ENCODE data around the gene RPS23. TPM values are rescaled to one million over a fixed set of nuclear protein-coding genes. Genes with fewer than 3 reads are reported as not detected.

Gene RPS23
- polyA plus RNA-seq (ENCODE audit: insufficient read length in 10 of 10) = 1,000 to 10,000 TPM; 3,087 to 3,963 (median 3,231) TPM
- long read RNA-seq, donor 1, transcript RPS23-201 (4 exons, 3,437 nt) = major isoform, 2,359 of 3,541 reads
- long read RNA-seq, donor 1, transcript RPS23-204 (3 exons, 836 nt) = minor isoform, 35 of 3,541 reads
- long read RNA-seq, donor 1, transcript RPS23-207 (2 exons, 530 nt) = minor isoform, 24 of 3,541 reads
- long read RNA-seq, donor 1, transcript RPS23-203 (3 exons, 576 nt) = minor isoform, 660 of 3,541 reads
- long read RNA-seq, donor 1, partial matches to known transcripts = 366 of 3,541 reads
- long read RNA-seq, donor 1, other reads (novel, unspliced or antisense) = 97 of 3,541 reads
- long read RNA-seq, donor 2, transcript RPS23-204 (3 exons, 836 nt) = minor isoform, 39 of 3,304 reads
- long read RNA-seq, donor 2, transcript RPS23-203 (3 exons, 576 nt) = minor isoform, 510 of 3,304 reads
- long read RNA-seq, donor 2, transcript RPS23-207 (2 exons, 530 nt) = minor isoform, 11 of 3,304 reads
- long read RNA-seq, donor 2, transcript RPS23-201 (4 exons, 3,437 nt) = major isoform, 2,132 of 3,304 reads
- long read RNA-seq, donor 2, partial matches to known transcripts = 527 of 3,304 reads
- long read RNA-seq, donor 2, other reads (novel, unspliced or antisense) = 85 of 3,304 reads
- long read RNA-seq, donor 3, partial matches to known transcripts = 0 of 8 reads
- long read RNA-seq, donor 3, other reads (novel, unspliced or antisense) = 0 of 8 reads
- long read RNA-seq, donor 4, transcript RPS23-203 (3 exons, 576 nt) = minor isoform, 440 of 2,580 reads
- long read RNA-seq, donor 4, transcript RPS23-207 (2 exons, 530 nt) = minor isoform, 13 of 2,580 reads
- long read RNA-seq, donor 4, transcript RPS23-201 (4 exons, 3,437 nt) = major isoform, 1,678 of 2,580 reads
- long read RNA-seq, donor 4, transcript RPS23-204 (3 exons, 836 nt) = minor isoform, 39 of 2,580 reads
- long read RNA-seq, donor 4, partial matches to known transcripts = 336 of 2,580 reads
- long read RNA-seq, donor 4, other reads (novel, unspliced or antisense) = 74 of 2,580 reads
- long read RNA-seq, donor 5, transcript RPS23-203 (3 exons, 576 nt) = minor isoform, 568 of 3,217 reads
- long read RNA-seq, donor 5, transcript RPS23-207 (2 exons, 530 nt) = minor isoform, 8 of 3,217 reads
- long read RNA-seq, donor 5, transcript RPS23-201 (4 exons, 3,437 nt) = major isoform, 2,181 of 3,217 reads
- long read RNA-seq, donor 5, transcript RPS23-204 (3 exons, 836 nt) = minor isoform, 46 of 3,217 reads
- long read RNA-seq, donor 5, partial matches to known transcripts = 305 of 3,217 reads
- long read RNA-seq, donor 5, other reads (novel, unspliced or antisense) = 109 of 3,217 reads
- long read RNA-seq, donor 6, transcript RPS23-204 (3 exons, 836 nt) = minor isoform, 35 of 3,955 reads
- long read RNA-seq, donor 6, transcript RPS23-203 (3 exons, 576 nt) = minor isoform, 781 of 3,955 reads
- long read RNA-seq, donor 6, transcript RPS23-207 (2 exons, 530 nt) = minor isoform, 18 of 3,955 reads
- long read RNA-seq, donor 6, transcript RPS23-201 (4 exons, 3,437 nt) = major isoform, 2,373 of 3,955 reads
- long read RNA-seq, donor 6, partial matches to known transcripts = 636 of 3,955 reads
- long read RNA-seq, donor 6, other reads (novel, unspliced or antisense) = 111 of 3,955 reads
- long read RNA-seq, donor 7, transcript RPS23-207 (2 exons, 530 nt) = minor isoform, 16 of 2,238 reads
- long read RNA-seq, donor 7, transcript RPS23-204 (3 exons, 836 nt) = minor isoform, 28 of 2,238 reads
- long read RNA-seq, donor 7, transcript RPS23-203 (3 exons, 576 nt) = minor isoform, 343 of 2,238 reads
- long read RNA-seq, donor 7, transcript RPS23-201 (4 exons, 3,437 nt) = major isoform, 1,588 of 2,238 reads
- long read RNA-seq, donor 7, partial matches to known transcripts = 205 of 2,238 reads
- long read RNA-seq, donor 7, other reads (novel, unspliced or antisense) = 57 of 2,238 reads
- long read RNA-seq, donor 8, transcript RPS23-203 (3 exons, 576 nt) = minor isoform, 496 of 2,519 reads
- long read RNA-seq, donor 8, transcript RPS23-207 (2 exons, 530 nt) = minor isoform, 12 of 2,519 reads
- long read RNA-seq, donor 8, transcript RPS23-204 (3 exons, 836 nt) = minor isoform, 33 of 2,519 reads
- long read RNA-seq, donor 8, transcript RPS23-201 (4 exons, 3,437 nt) = major isoform, 1,504 of 2,519 reads
- long read RNA-seq, donor 8, partial matches to known transcripts = 415 of 2,519 reads
- long read RNA-seq, donor 8, other reads (novel, unspliced or antisense) = 59 of 2,519 reads
- long read RNA-seq, donor 9, transcript RPS23-203 (3 exons, 576 nt) = minor isoform, 75 of 327 reads
- long read RNA-seq, donor 9, transcript RPS23-204 (3 exons, 836 nt) = minor isoform, 5 of 327 reads
- long read RNA-seq, donor 9, transcript RPS23-201 (4 exons, 3,437 nt) = major isoform, 219 of 327 reads
- long read RNA-seq, donor 9, partial matches to known transcripts = 28 of 327 reads
- long read RNA-seq, donor 9, other reads (novel, unspliced or antisense) = 0 of 327 reads

DNA sequence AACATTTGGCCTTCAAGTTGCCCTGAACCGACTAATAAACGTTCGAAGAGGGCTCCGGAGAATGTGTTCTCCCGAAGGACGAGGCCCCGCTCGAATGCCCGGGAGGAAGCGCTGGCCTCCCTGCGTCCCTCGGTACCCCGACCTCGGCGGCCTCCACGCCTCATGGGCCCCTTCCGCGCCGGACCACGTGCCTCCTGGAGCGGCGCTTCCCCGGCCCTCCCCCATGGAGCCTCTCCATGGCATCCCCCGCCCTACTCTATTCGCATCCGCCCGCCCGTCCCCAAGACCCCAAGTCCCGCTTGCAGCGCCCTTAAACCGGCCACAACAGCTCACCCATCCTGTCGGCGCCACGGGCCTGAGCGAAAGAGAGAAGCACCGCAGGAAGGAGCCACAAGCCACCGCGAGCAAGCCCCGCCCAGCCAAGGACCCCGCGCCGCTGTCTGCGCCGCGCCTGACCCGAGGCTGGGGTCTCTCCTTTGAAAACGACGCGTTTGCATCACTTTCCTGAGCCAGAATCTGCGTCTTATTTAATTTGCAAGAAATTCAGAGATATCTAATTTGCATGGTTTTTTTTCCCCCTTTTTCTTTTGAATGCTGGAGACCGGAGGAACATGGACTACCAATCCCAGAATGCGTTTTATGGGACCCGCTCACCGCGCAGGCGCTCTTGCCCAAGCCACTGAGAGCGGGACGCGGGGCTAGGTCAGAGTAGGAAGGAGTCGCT is at the start of gene RPS23:
Gene RPS23, minus strand, starts transcription at position 368 of the 724 bp plus-strand sequence. Its CDS starts 31 bp downstream, at position 337.
- peak; percentile 95 to 98 (median 95) for DNase-seq

DNA sequence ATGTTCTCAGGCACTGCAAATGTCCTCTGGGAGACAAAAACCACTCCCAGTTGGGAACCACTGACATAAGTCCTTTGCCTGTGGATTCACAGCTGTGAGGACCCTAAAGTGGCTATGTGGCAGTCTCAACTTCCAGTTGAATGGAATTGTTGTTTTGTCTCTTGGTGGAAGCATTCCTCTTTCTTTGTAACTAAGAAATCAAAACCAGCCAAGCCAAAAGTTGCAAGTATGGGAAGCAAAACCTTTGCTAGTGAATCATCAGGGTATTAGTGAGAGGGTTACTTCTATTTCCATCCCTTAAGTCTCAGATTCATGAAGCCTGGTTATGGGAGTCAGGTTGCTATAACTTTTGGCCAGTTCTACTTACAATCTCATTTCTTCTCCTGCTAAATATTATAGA is 49.8 kb upstream of the RPS23 start:
- no peak for DNase-seq

DNA sequence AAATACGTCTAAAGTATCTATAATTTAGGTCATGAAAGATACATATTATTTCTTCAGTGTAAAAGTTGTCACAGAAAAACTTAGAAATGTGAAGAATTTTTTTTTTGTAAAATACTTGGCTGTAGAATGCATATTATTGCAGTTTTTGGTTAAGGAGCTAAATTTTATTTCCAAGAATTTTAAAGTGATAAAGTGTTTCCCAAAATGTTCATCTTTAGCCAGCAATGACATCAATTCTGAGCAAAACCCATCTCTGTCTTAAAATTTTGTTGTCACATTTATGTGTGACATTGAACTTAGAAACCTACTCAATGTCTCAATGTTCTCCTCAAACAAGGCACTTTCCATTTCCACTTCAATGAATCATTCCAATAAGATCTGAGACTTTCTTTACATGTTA is 47.8 kb upstream of the RPS23 start:
- no peak for DNase-seq

- DNase-seq = no peak
Measured at GRCh38 chr5:82325155-82325554, 47.0 kb upstream of the RPS23 start.

- no peak for DNase-seq
Measured at GRCh38 chr5:82320966-82321365, 42.8 kb upstream of the RPS23 start.

DNA sequence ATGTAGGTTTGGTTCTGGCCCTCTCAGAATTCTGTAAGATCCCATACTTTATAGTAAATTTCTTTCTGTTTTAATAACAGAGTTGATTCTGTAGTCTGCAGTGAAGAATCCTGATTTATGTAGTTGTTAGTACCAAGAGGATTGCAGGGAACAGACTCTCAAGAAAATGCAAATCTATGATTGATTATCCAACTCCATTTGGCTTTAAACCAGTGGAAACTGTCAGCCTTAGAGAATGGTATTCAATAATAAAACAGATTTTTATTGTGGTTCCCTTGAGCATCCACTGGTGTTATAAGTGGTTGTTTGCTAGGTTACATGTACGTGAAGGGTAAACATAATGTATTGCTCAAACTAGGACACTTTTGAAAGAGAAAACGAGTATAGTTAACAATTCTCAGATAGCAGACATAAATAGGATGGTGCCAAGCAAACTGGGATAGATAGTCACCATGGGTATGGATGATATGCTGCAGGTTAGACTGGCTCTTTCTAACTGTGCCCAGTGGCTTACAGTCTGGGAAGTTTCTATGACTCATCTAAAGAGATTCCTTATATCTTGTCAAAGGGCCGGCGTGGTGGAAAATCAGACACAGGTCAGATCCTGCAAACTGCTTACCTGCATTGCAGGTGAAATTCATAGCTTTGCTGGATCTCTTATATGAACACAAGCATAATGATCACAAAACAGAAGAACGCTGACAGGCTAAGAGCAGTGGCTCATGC is 41.7 kb upstream of the RPS23 start:
- peak in 1 of 3 donors; percentile 68 for DNase-seq

GRCh38 chr5:82319192-82319591 is 41.0 kb upstream of the RPS23 start:
- DNase-seq = no peak

- DNase-seq = no peak
Measured at GRCh38 chr5:82314964-82315758, 37.0 kb upstream of the RPS23 start.

DNA sequence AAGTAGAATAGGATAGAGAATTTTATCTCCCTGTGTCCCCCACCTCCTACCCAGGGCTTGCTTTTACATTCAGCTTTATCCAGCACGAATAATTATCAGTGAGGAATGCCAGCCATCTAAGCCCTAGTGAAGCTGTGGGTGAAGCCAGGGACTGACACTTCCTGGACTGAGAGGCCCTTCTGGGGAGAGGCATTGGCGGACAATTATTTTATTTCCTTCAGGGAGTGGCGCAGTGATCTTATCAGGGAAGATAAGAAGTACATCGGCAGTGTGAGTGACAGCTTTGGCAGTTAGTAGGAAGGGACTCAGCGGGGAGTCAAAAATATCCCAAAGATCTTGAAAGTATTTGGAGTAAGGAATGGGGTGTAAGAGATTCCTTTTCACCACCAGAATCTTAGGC is 34.9 kb upstream of the RPS23 start:
- DNase-seq = no peak

- DNase-seq = peak; percentile 74 to 90 (median 84)
Measured at GRCh38 chr5:82312373-82312856, 34.3 kb upstream of the RPS23 start.

GRCh38 chr5:82309091-82309531 is 31.0 kb upstream of the RPS23 start:
- no peak for DNase-seq

DNA sequence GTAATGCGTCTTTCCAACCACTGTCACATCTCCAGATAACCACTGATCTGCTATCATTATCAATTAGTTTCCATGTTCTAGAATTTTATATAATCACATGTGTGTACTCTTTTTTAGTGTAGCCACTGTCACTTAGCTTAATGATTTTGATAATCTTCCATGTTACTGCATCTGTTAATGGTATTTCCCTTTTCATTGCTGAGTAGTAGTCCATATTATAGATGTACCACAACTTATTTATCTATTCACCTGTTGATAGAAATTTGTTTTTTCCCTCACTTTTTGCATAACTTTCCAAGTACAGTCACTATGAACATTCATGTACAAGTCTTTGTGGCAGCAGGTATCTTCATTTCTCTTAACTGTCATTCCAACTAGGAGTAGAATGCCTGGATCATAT is 30.3 kb upstream of the RPS23 start:
- no peak for DNase-seq

GRCh38 chr5:82307451-82307850 is 29.3 kb upstream of the RPS23 start:
- no peak for DNase-seq

- DNase-seq = no peak
Measured at GRCh38 chr5:82306151-82306550, 28.0 kb upstream of the RPS23 start.

DNA sequence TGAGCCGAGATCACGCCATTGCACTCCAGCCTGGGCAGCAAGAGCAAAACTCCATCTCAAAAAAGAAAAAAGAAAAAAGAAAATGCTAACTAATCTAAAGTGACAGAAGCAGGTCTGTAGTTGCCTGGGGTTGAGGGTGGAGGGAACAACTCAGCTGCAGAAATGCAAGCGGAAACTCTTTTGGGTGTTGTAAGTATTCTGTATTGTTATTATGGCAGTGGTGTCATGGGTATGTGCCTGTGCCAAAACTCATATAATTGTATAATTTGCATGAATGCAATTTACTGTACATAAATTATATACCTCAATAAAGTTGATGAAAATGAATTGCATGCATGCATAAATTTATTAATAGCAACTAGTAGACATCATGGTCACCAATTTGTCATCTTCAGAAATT is 23.0 kb upstream of the RPS23 start:
- no peak for DNase-seq

DNA sequence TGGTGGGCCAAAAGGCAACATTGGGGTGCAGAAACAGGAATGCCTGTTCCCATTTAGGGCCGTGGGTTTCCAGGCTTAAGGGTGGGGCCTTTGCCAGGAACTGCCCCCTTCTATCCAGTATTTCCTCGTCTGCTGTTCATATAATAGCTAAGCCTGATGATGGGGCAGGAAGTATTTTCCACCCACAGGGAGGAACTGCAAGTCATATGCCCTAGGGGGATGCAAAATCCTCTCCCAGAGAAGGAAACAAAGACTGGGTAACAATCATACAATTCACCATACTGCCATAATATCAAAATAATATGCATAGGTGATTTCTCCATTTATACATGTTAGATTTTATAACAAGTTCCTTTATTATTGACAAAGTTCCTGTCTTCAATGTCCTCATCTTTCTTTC is 20.5 kb upstream of the RPS23 start:
- DNase-seq = no peak

DNA sequence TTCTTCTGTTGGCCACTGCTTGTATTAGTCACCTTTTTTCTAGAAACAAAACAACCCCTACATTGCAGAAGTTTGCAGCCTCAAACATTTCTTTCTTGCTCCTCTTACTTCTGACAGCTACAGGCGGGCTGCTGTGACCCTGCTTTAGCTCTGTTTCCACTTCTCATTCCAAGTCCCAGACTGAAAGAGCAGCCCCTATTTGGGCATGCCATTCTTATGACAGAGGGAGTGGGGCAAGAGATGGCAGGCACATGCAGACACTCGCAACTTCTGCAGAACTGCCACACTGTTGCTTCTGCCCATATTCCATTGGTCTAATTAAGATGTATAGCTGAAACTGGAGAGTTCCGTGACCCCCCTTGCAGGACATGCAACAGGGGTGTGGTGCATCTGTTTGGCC is 19.6 kb upstream of the RPS23 start:
- DNase-seq = no peak
